ENCODE data around the gene F7. TPM values are rescaled to one million over a fixed set of nuclear protein-coding genes. Genes with fewer than 3 reads are reported as not detected.
A peak's percentile ranks its signal among the peaks of the same experiment; 100 is the strongest.

Gene F7
- total and polyA plus RNA-seq, 2 experiments from 2014 or later = 0.83 TPM; not detected in 1

GRCh38 chr13:113150550-113151365 is 45.2 kb downstream of the F7 start:
- peaks cover 14% of the 10 kb centered on the region for H3K4me1 ChIP-seq (ENCODE audit: low read depth)
- H3K9me3 ChIP-seq (ENCODE audit: low read depth) = no peaks in the 10 kb centered on the region
- no peak overlapping the region for H3K4me3 ChIP-seq
- no peak for TF ChIP-seq CTCF (IDR thresholded peaks at IDR 0.05; ENCODE audit: low read depth, low read length)
- no peak overlapping the region for H3K27ac ChIP-seq
- no peaks in the 10 kb centered on the region for H3K36me3 ChIP-seq
- DNase-seq (ENCODE audit: low read depth in 1 of 2, low spot score in 1 of 2) = no peak
- peaks cover 30% of the 10 kb centered on the region for H3K27me3 ChIP-seq

GRCh38 chr13:113151745-113152690 is 46.4 kb downstream of the F7 start:
- DNase-seq (ENCODE audit: low read depth in 1 of 2, low spot score in 1 of 2) = peak in 1 of 2 donors; percentile 70
- Histone ChIP-seq H3K4me1 (ENCODE audit: low read depth) (peaks cover 14% of the 10 kb centered on the region), H3K4me3 (no peak overlapping the region), H3K27me3 (peaks cover 20% of the 10 kb centered on the region), H3K9me3 (ENCODE audit: low read depth) (no peaks in the 10 kb centered on the region), H3K36me3 (no peaks in the 10 kb centered on the region), H3K27ac (no peak overlapping the region)
- no peak for TF ChIP-seq CTCF (IDR thresholded peaks at IDR 0.05; ENCODE audit: low read depth, low read length)

GRCh38 chr13:113152691-113152983 is 47.0 kb downstream of the F7 start:
- H3K36me3 ChIP-seq = no peaks in the 10 kb centered on the region
- no peak overlapping the region for H3K27ac ChIP-seq
- peaks cover 15% of the 10 kb centered on the region for H3K27me3 ChIP-seq
- peaks cover 14% of the 10 kb centered on the region for H3K4me1 ChIP-seq (ENCODE audit: low read depth)
- H3K4me3 ChIP-seq = no peak overlapping the region
- TF ChIP-seq CTCF (IDR thresholded peaks at IDR 0.05; ENCODE audit: low read depth, low read length) = no peak
- H3K9me3 ChIP-seq (ENCODE audit: low read depth) = no peaks in the 10 kb centered on the region
- no peak for DNase-seq (ENCODE audit: low read depth in 1 of 2, low spot score in 1 of 2)

GRCh38 chr13:113152984-113153809 is 47.6 kb downstream of the F7 start:
- peak overlapping the region; percentile 80 for H3K27ac ChIP-seq
- H3K9me3 ChIP-seq (ENCODE audit: low read depth) = no peaks in the 10 kb centered on the region
- no peak for TF ChIP-seq CTCF (IDR thresholded peaks at IDR 0.05; ENCODE audit: low read depth, low read length)

More at GRCh38 chr13:113152984-113153809, 47.6 kb downstream of the F7 start:
- peak; percentile 68 to 71 for DNase-seq (ENCODE audit: low read depth in 1 of 2, low spot score in 1 of 2)
- Histone ChIP-seq H3K4me1 (ENCODE audit: low read depth) (peaks cover 14% of the 10 kb centered on the region), H3K4me3 (peak overlapping the region; percentile 4), H3K27me3 (peaks cover 15% of the 10 kb centered on the region), H3K36me3 (no peaks in the 10 kb centered on the region)

Measured in cardiac muscle cell (in vitro differentiated cells and primary cell).